HG03432 (cell line): ENCODE measurements around the gene FTCD.
"Not testable (repeated sequence)": the region's sequence is repeated elsewhere in the genome, so short reads cannot be mapped to it uniquely, and the experiment has no call there.

Experiments used
- ATAC-seq: cut with Tn5 transposase; IDR thresholded peaks from one replicate; pipeline ENCODE4 v1.9.1; 2021; ENCODE audit warnings: mild to moderate bottlenecking, moderate library complexity; ENCODE audit not compliant: unreplicated experiment

The FTCD gene

DNA sequence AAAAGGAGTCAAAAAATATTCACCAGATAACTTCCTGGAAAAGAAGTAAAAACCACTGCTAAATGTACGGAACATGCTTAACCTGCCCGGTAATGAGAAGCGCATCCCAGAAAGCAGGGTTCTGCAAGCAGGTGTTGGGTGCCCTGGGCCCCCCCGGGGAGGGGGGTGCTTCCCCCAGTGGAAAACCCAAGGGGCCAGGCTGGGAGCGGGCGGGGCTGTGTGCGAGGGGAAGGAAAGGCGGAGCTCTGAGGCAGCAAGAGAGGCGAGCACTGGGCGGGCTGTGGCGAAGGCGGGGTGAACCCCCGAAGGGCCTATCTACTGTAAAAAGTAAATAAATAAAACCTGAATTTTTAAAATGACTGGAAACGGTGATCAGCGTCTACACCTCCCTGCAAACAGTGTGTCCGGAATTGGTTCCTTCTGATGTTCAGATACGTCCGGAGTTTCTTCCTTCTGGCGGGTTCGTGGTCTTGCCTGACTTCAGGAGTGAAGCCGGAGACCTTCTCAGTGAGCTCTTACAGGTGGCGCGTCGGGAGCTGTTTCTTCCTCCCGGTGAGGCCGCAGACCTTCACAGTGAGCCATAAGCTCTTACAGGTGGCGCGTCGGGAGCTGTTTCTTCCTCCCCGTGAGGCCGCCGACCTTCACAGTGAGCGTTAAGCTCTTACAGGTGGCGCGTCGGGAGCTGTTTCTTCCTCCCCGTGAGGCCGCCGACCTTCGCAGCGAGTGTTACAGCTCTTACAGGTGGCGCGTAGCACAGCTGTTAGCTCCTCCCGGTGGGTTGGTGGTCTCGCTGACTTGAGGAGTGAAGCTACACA is 13.4 kb downstream of the FTCD start:
- no peak for ATAC-seq

DNA sequence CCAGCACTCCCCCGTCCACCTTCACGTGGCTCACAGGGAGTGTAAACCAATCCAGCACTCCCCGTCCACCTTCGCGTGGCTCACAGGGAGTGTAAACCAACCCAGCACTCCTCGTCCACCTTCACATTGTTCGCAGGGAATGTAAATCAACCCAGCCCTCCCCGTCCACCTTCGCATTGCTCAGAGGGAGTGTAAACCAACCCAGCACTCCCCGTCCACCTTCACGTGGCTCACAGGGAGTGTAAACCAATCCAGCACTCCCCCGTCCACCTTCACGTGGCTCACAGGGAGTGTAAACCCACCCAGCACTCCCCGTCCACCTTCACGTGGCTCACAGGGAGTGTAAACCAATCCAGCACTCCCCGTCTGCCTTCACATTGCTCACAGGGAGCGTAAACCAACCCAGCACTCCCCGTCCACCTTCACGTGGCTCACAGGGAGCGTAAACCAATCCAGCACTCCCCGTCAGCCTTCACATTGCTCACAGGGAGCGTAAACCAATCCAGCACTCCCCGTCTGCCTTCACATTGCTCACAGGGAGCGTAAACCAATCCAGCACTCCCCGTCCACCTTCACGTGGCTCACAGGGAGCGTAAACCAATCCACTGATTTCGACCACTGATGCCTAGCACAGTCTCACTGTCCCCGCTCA is 14.9 kb downstream of the FTCD start:
- not testable (repeated sequence) for ATAC-seq

GRCh38 chr21:46139686-46140085 is 15.7 kb downstream of the FTCD start:
- no peak for ATAC-seq

- no peak for ATAC-seq
Measured at GRCh38 chr21:46138383-46138970, 16.9 kb downstream of the FTCD start.

DNA sequence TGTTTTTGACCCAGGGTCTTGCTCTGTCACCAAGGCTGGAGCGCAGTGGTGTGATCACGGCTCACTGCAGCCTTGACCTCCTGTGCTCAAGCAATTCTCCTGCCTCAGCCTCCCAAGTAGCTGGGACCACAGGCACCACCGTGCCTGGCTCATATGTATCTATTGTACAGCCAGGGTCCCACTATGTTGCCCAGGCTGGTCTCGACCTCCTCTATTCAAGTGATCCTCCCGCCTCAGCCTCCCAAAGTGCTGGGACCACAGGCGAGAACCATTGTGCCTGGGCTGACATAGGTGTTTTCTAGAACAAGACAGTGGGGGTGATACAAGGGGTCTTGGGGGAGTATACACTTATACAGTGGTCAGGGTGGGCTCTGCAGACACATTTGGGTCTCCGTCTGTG is 17.5 kb downstream of the FTCD start:
- ATAC-seq, result no peak

GRCh38 chr21:46136739-46137349 is 18.5 kb downstream of the FTCD start:
- no peak for ATAC-seq

- ATAC-seq, result no peak
Measured at GRCh38 chr21:46135782-46136395, 19.5 kb downstream of the FTCD start.

GRCh38 chr21:46131838-46132651 is 23.3 kb downstream of the FTCD start:
- no peak for ATAC-seq

- no peak for ATAC-seq
Measured at GRCh38 chr21:46131588-46131837, 23.9 kb downstream of the FTCD start.

DNA sequence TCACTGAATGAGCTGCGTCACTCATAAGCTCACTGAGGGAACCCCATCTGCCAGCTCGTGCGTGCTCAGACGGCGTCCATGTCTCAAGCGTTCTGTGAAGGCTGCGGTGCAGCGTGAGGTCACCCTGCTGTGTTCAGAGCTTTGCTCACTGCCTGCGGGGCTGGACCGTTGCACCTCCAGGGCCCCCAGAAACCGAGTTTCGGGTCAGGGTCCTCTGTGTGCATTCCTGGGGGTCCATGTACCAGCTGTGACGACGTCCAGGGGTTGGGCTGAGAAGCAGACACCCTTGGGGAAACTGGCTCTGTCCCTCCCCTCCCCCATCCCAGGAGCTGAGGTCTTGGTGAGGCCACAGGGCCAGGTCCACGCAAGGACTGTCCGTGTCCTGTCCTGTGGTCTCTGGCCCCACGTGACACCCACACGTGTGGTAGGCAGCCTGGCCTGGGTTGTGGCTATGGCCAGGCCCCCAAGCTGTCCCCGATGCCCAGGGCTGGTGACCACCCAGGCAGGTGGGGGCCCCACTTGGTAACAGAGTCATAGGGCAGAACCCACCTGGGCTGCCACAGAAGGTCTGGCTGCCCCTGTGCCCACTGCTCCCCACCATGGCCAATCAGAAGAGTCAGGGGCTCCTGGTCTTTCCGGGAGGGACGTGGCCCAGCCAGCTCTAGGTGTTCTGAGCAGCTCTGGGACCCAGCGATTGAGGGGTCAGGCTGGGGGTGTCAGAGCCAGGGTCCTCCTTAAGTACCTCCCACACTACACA is 24.4 kb downstream of the FTCD start:
- ATAC-seq, result no peak

DNA sequence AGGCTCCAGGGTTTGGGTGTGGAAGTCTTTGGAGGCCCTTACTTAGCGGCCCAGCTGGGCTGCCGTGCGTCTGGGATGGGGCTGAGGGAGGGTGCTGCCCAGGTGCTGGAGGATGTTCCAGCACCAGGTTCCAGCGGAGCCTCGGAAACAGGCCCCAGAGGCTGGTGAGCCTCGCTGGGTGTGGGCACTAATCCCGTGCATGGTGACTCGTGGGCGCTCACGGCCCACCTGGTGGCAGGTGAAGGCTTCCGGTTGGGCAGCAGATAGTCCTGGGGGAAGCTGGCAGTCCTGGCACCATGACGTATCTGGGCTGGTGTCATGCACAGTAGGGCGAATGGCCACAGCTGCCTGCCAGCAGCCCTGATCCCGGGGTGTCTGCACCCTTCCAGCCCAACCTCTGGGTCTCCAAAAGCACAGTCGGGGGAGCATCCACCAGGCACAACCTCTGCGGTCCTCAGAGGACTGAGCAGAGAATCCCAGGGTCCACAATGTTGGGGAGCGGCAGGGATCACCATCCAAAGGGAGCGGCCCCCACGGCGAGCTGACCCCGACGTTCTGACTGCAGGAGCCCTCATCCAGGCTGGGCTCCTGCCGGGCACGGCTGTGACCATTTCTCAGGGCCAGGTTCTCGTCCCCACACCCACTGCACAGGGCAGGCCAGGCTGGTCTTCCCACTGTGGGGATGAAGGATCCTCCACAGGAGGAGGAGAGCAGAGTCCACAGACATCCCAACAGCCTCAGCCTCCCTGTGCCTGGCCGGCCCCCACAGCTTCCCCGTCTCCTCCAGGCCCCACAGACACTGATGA is 25.3 kb downstream of the FTCD start:
- no peak for ATAC-seq

- ATAC-seq, result no peak
Measured at GRCh38 chr21:46128933-46129571, 26.3 kb downstream of the FTCD start.

DNA sequence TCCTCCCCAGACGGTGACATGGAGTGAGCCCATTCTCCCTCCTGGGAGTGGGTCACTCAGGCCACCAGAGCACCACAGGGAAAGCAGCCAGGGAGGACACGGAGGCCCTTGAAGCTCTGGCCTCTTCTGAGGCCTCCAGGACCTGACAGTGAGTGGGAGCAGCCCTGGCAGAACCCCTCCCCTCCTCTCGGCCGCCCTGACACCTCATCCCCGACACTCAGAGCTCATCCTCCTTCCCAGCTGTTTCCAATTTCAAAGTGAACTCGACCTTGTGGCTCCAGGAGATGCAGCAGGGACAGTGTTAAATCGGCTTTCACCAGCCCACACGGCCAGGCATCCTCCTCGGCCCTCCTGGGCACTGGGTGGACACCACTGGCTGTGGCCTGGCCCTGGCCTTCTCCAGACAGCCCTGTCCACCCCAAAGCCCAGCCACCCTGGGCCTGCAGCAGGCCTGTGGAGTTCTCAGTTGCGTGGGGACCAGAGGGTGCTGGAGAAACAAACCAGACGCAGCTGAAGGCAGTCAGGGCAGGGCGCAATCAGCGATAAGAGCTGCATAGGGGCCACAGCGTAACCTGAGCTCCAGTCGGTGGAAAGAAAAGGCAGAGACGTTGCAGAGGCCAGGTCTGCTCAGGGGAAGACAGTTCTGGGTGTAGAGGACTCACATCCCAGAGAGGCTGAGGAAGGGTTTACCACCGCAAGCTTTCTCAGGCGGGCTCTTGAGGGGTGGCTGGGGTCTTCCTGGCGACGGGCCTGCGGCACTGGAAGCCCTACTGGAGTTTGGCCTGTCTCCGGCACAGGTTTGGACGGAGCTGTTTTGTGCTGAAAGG is 27.1 kb downstream of the FTCD start:
- no peak for ATAC-seq

DNA sequence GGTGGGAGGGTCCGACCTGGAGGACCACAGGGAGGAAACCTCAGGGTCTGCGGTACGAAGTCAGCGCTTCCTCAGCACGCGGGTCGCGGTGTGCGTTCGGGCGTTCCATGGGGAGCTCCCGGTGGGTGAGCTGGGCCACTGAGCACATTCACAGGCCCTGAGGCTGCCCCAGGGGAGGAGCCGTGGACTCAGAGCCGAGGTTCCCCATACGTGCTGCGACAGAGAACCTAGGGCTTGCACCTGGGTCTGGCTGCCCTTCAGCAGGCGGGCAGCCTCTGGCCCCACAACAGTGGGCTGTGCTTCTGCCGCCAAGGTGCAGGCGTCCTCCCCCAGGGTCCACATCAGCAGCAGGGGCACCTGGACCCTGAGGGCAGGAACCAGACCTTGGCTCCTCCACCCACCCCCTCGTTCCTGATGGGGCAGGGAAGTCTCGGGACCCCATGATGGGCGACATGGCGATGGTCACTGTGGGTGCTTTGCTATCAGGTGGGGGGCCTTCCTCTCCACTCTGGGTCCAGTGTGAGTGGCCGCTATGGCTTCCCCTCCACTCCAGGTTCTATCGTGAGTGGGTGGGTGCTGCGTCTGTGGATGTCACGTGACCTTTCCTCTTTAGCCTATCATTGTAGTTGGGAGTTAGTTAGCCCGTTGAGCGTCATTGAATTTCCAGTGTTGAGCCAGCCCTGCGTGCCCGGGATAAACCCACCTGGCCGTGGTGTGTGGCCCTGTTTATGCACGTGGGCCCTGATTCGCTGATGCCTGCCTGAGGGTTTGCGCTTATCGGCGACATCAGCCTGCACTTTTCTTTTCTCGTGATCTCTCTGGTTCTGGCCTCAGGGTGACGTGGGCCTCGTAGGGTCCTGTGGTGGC is 27.9 kb downstream of the FTCD start:
- no peak for ATAC-seq

- no peak for ATAC-seq
Measured at GRCh38 chr21:46126309-46127238, 28.8 kb downstream of the FTCD start.

GRCh38 chr21:46125846-46126301 is 29.5 kb downstream of the FTCD start:
- ATAC-seq, result no peak
